HG03103 (cell line): Measurements from ENCODE around the gene JAK3.
"Not testable (repeated sequence)": the region's sequence is repeated elsewhere in the genome, so short reads cannot be mapped to it uniquely, and the experiment has no call there.

ENCODE experiments used
- ATAC-seq: cut with Tn5 transposase; IDR thresholded peaks from one replicate; pipeline ENCODE4 v1.9.1; 2021; ENCODE audit warnings: low read depth; ENCODE audit not compliant: unreplicated experiment

The JAK3 gene

DNA sequence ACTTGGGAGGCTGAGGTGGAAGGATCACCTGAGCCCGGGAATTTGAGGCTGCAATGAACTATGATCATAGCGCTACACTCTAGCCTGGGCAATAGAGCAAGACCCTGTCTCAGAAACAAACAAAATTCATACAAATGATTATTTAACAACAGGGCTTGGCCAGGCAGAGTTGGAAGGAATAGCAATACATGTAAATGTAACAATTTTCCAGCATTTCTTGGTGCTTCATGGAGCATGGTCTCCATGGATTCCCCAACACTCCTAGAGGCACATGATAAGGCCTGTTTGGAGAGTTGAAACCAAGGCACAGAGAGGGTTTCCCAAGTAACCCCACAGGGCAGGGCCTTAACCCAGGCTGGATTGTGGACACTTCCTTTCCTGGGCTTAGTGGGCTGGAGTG lies 36.7 kb downstream of the JAK3 start:
- no peak for ATAC-seq

- ATAC-seq, result no peak
Measured at GRCh38 chr19:17807731-17808316, 40.0 kb downstream of the JAK3 start.

- no peak for ATAC-seq
Measured at GRCh38 chr19:17806945-17807344, 40.8 kb downstream of the JAK3 start.

GRCh38 chr19:17805427-17805826 lies 42.4 kb downstream of the JAK3 start:
- no peak for ATAC-seq

GRCh38 chr19:17803264-17803896 lies 44.4 kb downstream of the JAK3 start:
- no peak for ATAC-seq

GRCh38 chr19:17802137-17802858 lies 45.5 kb downstream of the JAK3 start:
- ATAC-seq, result no peak

DNA sequence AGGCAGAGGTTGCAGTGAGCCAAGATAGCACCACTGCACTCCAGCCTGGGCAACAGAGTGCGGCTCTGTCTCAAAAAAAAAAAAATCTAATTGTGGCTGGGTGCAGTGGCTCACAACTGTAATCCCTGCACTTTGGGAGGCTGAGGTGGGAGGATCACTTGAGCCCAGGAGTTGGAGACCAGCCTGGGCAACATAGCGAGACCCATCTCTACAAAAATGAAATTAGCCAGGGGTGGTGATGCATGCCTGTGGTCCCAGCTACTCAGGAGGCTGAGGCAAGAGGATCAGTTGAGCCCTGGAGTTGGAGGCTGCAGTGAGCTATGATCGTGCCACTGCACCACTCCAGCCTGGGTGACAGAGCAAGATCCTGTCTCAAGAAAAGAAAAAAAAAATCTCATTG lies 49.2 kb downstream of the JAK3 start:
- ATAC-seq, result not testable (repeated sequence)

GRCh38 chr19:17797424-17798201 lies 50.2 kb downstream of the JAK3 start:
- no peak for ATAC-seq

DNA sequence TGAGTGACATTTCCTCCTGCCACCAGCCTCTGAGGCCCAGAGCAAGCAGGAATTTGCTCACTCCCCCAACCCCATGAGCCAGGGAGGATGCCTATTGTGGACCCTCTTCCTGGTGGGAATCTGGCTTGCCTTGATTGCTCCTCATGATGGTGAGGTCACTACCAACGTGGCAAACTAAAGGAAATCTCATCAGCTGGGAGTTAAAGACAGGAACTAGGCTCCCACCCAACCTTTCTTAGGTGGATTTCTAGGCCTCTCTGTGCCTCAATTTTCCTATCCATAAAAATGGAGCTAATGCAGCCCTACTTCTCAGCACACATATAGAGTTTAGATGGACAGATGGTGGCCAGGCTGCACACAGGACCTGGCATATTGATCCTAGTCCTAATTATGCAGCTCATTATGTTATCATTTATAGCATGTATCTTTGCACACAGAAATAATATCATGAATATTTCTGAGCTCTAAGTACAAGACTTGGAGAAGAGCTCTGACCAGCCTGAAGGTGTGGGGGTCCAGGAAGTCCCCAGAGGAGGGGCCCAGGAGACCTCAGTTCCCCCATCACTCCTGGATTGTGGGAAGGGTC lies 50.9 kb downstream of the JAK3 start:
- ATAC-seq, result no peak

DNA sequence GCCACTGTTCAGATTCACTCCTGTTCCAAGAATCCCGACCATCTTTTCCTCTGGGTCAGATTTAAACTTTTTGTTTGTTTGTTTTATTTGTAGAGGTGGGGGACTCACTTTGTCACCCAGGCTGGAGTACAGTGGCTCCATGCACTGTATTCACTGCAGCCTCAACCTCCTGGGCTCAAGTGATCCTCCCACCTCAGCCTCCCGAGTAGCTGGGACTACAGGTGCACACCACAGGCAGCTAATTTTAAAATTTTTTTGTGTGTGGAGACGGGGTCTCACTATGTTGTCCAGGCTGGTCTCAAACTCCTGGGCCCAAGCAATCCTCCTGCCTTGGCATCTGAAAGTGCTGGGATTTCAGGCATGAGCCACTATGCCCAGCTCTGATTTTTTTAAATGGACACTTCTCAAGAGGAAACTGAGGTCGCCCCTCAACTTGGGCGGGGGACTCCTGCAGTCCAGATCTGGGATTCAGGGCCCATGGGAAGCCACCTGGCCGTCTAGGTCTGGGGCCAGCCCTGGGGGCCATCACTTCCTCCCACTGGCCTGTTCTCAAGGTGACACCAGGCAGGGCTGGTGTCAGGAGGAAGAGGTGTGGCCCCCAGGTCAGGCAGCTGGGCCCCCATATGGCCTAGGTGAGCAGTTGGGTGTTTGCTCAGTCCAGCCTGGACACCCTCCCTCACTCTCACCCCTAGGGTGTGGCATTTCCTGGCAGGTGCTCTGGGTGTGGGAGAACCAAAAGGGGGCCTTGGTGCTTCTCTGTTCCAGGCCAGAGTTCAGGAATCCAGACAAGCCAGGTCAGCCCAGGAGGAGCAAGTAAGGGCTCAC lies 51.6 kb downstream of the JAK3 start:
- ATAC-seq, result no peak

DNA sequence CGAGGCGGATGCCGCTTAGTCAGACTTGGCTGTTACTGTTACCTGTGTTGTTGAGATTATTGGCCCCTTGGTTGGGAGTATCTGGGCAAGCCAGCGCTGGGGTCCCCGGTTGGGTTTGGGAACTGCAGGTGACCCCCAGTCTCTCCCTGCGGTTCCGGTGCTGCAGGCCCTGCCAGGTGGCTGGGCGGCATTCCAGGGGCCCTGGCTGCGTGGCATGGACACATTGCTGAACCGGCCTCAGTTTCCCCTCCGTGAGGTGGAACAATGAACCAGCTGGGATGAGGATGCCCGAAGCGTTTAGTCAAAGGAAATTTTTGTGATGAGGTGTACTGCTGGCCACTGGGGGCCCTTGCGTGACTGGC lies 52.3 kb downstream of the JAK3 start:
- no peak for ATAC-seq

DNA sequence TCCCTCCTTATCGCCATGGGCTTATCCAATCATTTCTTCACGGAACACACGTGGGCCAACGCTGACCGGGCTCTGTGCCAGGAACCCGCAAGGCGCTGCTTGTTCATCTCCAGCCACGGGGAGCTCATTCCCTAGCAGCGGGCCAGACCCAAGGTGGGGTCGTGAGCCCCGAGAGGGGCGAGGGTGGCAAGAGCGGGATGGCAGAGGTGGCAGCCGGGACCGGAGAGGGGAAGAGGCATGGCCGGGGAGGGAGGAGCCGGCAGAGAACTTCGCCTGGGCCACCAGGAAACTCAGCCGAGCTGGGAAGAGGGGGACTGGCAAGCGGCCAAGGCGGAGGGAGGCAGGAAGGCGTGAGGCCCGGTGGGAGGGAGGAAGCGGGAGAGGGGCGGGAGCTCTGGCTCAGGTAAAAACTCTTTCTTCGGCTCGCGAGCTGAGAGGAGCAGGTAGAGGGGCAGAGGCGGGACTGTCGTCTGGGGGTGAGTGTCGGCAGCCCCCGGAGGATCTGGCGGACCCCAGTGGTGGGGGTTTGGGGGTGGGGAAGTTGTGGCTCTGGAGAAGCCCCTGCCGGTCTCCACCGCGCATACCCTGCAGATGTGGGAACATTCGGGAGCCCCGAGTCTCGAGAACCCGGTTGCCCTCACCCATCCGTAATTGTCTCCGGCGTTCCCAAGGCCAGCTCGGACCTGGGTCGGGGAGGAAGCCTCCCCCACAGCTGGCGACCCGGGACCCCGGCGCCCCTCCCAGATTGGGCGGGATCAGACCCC lies 52.9 kb downstream of the JAK3 start, which contains the start of gene B3GNT3:
B3GNT3 (plus strand) TSS at position 408 of the 764 bp plus-strand sequence. CDS start 12,670 bp downstream, outside the sequence.
- ATAC-seq, result no peak

DNA sequence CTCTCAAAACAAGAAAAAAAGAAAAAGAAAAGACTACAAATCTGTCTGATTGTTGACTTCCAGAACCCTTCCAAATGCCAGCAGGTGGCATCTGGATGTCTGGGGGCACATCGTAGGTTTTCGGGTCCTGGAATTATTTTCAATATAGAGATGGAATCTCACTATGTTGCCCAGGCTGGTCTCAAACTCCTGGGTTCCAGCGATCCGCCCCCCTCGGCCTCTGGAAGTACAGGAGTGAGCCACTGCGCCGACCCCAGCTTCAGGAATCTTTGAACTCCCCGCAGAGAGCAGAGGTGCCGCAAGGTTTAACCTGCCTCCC lies 53.4 kb downstream of the JAK3 start:
- ATAC-seq, result no peak

DNA sequence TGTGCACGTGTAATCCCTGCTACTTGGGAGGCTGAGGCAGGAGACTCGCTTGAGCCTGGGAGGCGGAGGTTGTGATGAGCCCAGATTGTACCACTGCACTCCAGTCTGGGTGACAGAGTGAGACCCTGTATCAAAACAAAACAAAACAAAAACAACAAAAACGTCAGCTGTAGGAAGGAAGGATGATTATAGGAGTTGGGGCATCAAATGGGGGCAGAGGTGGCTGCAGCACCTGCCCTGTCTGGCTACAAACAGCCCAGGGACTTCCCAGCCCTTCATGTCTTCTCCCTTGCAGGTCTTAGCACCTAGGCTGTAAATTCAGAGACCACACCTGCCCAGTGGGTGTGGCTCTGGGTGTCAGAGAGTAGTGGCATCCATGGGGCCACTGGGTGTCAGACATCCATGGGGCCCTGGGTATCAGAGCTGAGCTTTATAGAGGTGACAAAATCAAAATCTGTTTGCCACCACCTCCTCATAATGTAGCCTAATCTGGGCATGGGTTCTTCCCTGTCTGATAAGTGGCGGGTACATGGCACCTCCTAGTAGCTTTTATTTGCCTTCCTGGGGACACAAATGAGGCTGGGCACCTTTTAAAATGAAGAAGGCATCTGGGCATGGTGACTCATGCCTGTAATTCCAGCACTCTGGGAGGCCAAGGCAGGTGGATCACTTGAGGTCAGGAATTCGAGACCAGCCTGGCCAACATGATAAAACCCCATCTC lies 57.6 kb downstream of the JAK3 start:
- no peak for ATAC-seq

DNA sequence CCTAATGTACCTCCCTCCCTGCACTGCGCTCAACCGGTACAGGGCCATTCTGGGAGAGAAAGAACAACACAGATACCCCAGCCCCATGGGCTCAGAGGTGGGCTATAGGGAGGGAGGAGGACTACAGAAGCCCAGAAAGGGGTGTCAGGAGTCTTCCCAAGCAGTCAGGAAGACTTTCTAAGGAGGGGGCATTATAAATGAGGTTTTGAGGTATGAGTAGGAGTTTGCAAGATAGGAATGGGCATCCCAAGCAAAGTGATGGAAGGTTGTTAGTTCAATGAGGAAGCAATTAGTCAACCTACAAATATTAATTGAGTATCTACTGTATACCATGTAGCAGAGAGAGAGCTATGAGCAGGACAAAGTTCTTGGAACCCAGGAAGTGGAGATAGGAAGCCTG lies 59.1 kb downstream of the JAK3 start:
- no peak for ATAC-seq

GRCh38 chr19:17787274-17787913 lies 60.4 kb downstream of the JAK3 start:
- no peak for ATAC-seq

GRCh38 chr19:17784201-17785008 lies 63.4 kb downstream of the JAK3 start:
- no peak for ATAC-seq
